Activated CD4-positive, alpha-beta T cell treated with anti-CD3 and anti-CD28 coated beads for 24 hours (primary cell): ENCODE results near the gene ZNF490.
"Not testable (repeated sequence)": the region's sequence is repeated elsewhere in the genome, so short reads cannot be mapped to it uniquely, and the experiment has no call there.

Experiments used
- DNase-seq, 2 donors: peaks; one replicate each; pipeline ENCODE4 v3.0.0-alpha.2; 2020; ENCODE audit warnings: low read depth in 2 of 2

The ZNF490 gene

GRCh38 chr19:12610540-12611360, at the start of gene ZNF490, which contains the start of gene ZNF791:
Gene ZNF490, minus strand, starts transcription at chr19:12610813. Its CDS starts 133 bp downstream, at chr19:12610680.
Gene ZNF791, plus strand, starts transcription at chr19:12610920. Its CDS starts 160 bp downstream, at chr19:12611080.
- peak; percentile 96 to 97 for DNase-seq

- DNase-seq: no peak
These were observed 47.4 kb upstream of the ZNF490 start for GRCh38 chr19:12657966-12658365.

GRCh38 chr19:12656899-12657571, 46.4 kb upstream of the ZNF490 start:
- no peak for DNase-seq

GRCh38 chr19:12655546-12655945, 44.9 kb upstream of the ZNF490 start:
- DNase-seq: no peak

GRCh38 chr19:12652219-12652618, 41.6 kb upstream of the ZNF490 start:
- no peak for DNase-seq

GRCh38 chr19:12649941-12650340, 39.3 kb upstream of the ZNF490 start:
- no peak for DNase-seq

- no peak for DNase-seq
These were observed 37.5 kb upstream of the ZNF490 start for GRCh38 chr19:12648088-12648487.

- DNase-seq: no peak
These were observed 37.0 kb upstream of the ZNF490 start for GRCh38 chr19:12647490-12648071.

- no peak for DNase-seq
These were observed 36.4 kb upstream of the ZNF490 start for GRCh38 chr19:12647047-12647446.

- DNase-seq: no peak
These were observed 35.9 kb upstream of the ZNF490 start for GRCh38 chr19:12646551-12646950.

- DNase-seq: not testable (repeated sequence)
These were observed 33.1 kb upstream of the ZNF490 start for GRCh38 chr19:12643716-12644115.

GRCh38 chr19:12642506-12642905, 31.9 kb upstream of the ZNF490 start:
- DNase-seq: no peak

- no peak for DNase-seq
These were observed 30.8 kb upstream of the ZNF490 start for GRCh38 chr19:12641456-12641855.

GRCh38 chr19:12639901-12640613, 29.4 kb upstream of the ZNF490 start:
- peak; percentile 84 to 85 for DNase-seq

- DNase-seq: no peak
These were observed 28.1 kb upstream of the ZNF490 start for GRCh38 chr19:12638611-12639182.

- DNase-seq: no peak
These were observed 26.0 kb upstream of the ZNF490 start for GRCh38 chr19:12636631-12637030.

- no peak for DNase-seq
These were observed 18.6 kb upstream of the ZNF490 start for GRCh38 chr19:12629215-12629614.

GRCh38 chr19:12628040-12629022, 17.7 kb upstream of the ZNF490 start:
- no peak for DNase-seq

GRCh38 chr19:12626958-12627357, 16.3 kb upstream of the ZNF490 start:
- no peak for DNase-seq

- DNase-seq: no peak
These were observed 12.9 kb upstream of the ZNF490 start for GRCh38 chr19:12623361-12624031.
